Endothelial cell of hepatic sinusoid (primary cell): ENCODE data around the gene ANKRD55.

ENCODE experiments used
- in situ Hi-C: cut with HindIII; loops from 2 replicates; pipeline ENCODE4 v1.10.0; 2017; ENCODE audit warnings: low sequenced_read_pairs

The ANKRD55 gene

DNA sequence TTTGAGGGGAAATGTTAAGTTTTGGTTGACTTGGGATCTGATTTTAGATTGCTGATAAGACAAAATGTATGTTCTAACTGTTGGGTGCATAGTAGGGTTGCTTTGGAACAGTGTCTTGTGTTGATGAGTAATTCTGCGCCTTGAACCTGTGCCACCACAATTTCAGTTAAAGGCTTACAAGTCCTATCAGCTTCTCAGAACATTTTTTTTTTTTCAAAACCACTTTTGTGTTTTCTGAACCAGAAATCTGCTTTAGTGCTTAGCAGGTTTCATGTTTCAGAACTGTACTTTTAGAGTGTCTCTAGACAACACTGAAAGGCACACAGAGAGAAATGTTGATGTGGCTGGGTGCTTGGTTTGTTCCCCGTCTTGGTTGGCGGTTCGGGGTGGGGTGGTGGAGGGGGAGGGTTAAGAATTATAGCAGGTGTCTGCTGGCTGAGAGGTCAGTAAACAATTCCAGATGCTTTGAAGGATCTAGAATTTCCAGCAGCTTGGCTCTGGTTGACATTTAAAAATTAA is 84.6 kb downstream of the ANKRD55 start:
- in situ Hi-C loops: no loop called here

DNA sequence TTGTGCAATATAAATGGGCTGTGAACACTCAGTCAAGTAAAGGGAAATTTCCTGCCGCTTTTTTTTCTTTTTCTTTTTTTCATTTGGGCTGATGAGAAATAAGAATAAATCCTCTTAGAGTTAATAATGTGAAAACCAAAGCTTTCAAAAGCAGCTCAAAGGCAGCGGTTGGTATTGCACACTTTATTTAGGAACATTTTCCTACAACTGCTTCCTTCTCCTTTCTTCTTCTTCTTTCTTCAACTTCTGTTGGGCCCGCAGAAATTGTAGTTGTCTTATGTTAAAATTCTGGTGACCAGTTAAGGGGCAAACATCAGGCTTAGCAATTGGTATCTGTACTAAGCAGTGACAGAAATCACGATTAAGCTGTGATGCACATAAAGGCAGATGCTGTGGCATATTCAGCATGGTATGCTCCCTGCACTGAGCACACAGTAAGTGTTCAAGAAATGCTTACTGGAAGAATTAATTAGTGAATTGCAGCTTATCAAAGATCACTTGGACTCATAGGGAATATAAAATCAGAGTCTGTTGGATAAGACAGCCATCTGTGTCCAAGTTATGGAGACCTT is 85.4 kb downstream of the ANKRD55 start:
- in situ Hi-C loops: no loop called here

DNA sequence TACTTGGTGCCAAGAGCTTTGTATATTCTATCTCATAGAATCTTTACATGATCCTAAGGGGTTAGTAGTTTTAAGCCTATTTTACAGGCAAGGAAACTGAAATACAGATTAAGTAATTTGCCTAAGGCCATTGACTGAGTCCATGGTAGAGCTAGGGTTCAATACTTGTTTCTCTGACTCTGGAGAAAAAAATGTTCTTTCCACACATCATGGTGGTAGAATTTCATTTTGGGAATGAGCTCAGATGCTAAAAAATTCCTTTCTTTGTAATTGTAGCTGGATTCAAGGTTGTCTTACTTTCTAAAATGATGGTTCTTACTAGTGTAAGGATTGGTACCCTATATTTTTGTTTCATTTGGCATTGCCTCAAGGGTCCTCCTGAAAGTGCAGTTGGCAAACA is 86.0 kb downstream of the ANKRD55 start:
- in situ Hi-C loops: no loop called here

DNA sequence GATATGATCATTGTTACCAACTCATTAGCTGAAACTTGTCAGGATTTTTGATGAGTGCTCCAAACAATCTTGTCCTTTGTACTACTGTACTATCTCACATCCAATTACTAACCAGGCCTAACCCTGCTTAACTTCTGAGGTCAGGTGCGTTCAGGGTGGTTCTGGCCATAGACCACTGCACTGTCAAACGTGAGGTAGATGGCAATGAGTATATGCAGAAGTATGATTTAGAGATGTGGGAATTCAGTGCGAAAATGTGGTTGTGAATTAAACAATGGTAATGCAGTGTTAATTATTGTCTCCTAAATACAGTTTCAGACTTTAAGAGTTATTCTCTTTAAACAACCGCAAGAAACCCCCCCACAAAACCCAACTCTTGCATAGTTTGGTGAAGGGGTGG is 86.5 kb downstream of the ANKRD55 start:
- in situ Hi-C loops: no loop called here

DNA sequence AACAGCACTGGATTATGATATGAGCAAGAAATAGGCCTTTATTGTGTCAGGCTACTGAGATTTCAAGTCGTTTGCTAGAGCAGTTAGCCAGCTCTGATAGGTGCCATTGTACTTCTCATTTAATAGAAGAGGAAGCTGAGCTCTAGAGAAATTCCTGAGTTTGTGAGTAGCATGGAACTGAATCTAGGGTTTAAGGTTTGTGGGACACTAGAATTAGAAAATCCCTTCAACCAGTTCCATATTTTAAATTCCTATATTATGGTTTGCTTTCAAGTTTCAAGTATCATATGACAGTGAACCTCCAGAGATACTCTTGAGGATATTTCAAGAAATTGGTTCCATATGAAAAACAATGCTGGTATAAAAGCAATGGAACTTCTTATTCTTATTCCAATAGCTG is 87.6 kb downstream of the ANKRD55 start:
- in situ Hi-C loops: no loop called here

DNA sequence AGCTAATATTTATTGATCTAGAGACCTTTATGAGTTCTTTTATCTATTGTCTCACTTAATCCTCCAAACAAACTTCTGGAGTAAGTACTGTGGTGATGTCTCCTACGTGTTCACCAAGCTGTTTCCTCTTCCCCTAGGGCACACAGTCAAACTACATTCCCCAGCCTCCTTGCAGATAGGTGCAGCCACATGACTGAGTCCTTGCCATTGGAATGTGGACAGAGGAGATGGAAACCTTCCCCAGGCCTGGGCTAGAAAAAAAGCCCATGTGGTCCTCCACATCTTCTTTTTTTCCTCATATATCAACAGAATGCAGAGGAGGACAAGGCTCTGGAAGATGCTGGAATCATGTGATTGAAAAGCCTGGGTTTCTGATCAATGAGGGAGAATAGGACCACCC is 88.0 kb downstream of the ANKRD55 start:
- in situ Hi-C loops: no loop called here

DNA sequence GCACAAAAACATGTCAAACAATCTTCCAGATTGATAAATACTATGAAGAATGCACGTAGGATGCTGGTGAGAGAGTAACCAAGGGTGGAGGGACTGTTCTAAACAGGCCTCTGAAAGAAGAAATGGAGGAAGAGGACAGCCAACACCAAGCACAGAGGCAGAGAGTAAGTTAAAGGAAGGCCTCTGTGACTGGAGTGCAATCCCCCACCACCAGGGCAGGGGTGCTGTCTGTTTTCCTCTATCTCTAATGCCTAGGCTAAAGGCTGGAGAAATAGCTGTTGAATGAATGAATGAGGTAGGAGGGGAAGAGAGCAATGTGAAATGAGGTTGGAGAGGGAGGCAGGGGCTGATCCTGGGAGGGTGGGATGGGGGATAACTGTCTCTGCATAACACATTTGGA is 88.9 kb downstream of the ANKRD55 start:
- in situ Hi-C loops: no loop called here

DNA sequence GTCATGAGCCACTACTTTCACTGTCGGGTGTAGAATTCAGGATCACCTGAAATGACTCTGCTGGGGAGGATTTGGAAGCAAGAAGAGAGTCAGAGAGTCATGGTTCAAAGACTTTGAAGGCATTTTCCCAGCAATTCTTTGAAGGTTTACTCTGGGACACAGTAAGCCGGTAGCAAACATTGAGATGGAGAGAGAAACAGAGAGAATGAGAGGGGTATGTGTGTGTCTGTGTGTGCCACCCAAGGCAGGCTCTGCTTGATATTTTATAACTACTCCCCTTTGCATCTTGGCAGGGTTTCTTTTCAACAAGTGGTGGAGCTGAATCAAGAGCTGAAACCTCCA is 89.8 kb downstream of the ANKRD55 start:
- in situ Hi-C loops: no loop called here

DNA sequence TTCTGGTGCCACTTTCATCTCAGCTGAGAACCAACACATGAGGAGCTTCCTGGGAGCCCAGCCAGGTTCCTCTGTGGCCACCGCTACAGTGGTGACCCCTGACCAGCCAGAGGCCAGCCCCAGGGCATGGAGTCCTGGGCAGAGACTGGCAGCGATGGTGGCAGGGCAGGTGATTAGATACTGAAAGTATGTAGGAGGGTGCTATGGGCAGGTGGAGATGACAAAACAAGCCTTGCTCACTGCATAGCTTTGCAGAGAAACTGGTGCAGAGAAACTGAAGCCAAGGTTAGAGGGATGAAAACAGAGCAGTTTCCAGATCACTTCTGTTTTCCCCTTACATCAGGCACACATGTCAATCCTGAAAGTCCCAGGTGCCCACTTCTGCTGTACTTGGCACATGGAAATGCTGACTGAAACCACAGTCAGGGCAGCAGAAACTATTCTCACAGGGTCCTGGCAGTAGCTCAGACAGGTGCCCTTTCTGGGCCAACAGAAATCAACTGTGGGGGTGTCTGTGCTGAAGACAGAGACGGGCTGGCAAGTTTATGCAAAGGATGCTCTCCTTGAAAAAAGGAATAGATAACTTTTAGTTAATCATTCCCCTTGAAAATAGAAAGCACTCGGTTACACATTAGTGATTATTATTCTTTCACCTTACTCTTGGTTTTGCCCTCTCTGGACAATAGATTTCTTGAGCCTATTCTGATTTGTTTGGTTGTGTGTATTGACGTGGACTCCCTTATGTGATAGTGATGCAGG is 90.3 kb downstream of the ANKRD55 start:
- in situ Hi-C loops: no loop called here

DNA sequence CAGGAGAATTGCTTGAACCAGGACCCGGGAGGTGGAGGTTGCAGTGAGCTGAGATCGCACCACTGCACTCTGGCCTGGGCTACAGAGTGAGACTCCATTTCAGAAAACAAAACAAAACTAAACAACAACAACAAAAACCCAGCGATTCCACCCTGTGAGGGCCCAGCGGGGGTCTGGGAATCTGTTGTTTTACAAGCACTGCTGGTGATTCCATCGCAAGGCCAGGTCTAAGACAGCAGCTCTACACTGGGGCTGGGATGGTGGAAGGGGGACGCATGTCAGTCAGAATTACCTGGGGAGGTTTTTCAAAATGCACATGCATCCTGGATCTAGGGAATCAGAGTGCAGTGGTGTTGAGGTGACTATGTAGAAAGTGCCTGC is 90.9 kb downstream of the ANKRD55 start:
- in situ Hi-C loops: no loop called here

DNA sequence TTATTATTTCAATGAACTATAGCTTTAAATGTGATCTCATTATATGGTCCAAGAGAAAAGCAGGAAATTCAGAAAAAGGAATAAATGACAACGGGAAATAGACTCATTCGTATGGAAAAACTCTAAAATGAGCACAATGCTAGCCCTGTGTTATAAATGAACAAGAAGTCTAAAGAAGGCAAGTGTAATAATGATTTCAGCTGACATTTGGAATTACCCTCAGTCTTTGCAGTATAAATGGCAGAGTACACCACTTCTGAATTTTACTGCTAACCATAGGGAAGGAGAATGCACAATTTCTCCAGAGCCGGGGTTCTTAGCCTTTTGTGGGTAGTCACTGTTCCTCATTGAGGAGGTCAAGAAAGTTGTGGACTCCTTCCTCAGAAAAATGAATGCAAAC is 93.1 kb downstream of the ANKRD55 start:
- in situ Hi-C loops: no loop called here

DNA sequence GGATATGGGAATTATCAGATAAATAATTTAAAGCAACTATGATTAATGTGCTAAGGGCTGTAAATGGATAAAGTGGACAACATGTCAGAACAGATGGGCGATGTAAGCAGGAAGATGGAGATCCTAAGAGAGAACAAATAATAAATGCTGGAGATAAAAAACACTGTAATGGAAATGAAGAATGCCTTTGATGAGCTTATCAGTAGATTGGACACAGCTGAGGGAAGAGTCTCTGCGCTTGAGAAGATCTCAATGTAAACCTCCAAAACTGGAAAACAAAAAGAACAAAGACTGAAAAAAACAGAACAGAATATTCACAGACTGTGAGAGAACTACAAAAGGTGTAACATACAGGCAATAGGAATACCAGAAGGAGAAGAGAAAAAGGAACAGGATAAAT is 102.5 kb downstream of the ANKRD55 start:
- in situ Hi-C loops: no loop called here

DNA sequence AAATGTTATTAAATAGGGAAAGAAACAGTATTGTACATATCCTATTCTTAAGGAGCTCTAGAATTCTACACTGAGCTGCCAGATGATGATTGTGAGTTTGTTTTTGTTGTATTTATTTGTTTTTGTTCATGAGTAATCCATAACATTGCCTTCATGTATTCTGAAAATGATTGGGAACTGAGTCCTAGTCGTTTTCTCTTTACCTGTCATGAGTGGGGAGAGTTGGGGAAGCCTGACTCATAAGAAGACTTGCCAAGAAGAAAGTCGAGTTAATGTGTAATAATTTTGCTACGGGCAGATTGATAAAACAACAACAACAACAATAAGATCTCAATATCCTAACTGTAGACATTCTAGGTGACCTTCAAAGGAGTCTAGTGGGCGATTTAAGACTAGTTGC is 103.8 kb downstream of the ANKRD55 start:
- in situ Hi-C loops: no loop called here

DNA sequence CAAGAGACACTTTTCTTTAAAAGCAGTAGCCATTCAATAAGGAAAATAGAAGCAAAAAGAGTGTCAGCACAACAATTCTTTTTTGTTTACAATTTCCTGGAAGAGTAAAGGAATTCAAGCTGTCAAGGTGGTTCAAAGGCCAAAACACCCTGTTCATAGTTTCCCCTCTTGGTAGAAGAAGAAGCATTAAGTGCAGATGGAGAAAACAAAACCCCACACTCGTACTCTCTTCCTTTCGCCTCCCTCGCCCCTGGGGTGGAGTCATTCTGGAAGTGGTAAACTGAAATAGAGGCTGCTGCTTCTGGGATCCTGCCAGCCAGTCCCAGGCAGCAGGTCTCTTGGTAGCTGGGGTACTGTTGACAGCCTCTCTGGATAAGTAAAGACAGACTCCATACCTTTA is 105.0 kb downstream of the ANKRD55 start:
- in situ Hi-C loops: no loop called here

DNA sequence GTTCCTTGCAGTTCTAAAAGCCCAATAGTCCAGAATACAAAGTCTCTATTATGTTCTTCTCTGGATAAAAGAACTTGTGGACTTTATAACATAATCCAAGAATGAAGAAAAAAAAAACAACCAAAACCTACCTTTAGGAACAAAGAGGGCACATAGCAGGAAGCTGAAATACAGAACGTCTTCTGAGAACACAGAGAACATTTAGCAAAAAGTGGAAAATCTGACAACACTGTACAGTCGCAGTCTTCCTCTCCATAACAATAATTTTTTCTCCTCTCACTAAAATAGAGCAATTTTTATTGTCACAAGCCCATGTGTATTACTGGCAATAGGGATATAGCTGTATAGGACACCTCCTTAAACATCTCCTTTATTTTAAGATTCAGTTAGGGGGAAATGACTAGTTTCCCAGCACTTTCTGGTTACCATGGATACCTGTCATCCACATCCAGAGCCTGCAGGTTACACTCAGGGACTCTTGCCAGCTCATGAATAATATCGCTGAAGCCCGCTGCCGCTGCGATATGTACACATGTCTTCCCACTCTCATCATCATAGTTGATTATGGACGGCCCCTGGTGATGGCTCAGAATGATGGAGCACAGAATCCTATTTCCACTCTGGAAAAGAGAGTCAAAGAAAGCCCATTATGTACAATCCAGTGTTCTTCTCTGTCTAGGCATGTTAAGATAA is 106.5 kb downstream of the ANKRD55 start:
- in situ Hi-C loops: no loop called here

DNA sequence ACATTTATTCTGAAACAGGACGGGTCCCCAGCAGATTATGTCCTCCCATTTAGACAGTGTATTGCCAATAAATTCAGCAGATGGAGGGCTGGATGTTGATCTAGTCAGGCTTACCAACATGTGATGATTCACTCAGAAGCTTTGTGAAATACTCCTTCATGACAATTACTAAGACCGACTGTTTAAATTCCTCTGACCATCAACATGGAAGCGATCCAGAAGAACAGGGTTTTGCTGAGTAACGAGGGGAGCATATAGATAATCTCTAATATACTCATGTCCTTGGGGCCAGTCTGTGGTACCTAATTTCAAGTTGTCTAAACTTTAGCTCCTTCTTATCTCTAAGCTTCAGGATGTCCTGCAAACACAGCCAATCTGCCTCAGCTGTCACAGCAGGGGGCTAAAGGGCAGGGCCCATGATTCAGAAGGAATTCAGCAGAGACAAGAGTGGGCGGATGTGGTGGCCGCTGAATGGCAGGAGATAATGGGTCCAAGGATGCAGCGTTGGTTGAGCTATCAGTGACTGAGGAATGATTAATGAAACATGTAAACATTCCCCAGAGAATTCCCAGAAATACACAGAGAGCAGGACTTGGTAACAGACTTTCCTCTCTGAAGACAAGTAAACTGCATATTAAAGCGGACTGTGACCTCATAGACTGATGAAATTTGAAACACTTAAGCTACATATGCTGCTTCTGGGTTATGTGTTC is 109.4 kb downstream of the ANKRD55 start:
- in situ Hi-C loops: loop anchor here (5.0 kb wide), 1 partner anchor 49 kb away; no protein-coding TSS in a partner anchor

DNA sequence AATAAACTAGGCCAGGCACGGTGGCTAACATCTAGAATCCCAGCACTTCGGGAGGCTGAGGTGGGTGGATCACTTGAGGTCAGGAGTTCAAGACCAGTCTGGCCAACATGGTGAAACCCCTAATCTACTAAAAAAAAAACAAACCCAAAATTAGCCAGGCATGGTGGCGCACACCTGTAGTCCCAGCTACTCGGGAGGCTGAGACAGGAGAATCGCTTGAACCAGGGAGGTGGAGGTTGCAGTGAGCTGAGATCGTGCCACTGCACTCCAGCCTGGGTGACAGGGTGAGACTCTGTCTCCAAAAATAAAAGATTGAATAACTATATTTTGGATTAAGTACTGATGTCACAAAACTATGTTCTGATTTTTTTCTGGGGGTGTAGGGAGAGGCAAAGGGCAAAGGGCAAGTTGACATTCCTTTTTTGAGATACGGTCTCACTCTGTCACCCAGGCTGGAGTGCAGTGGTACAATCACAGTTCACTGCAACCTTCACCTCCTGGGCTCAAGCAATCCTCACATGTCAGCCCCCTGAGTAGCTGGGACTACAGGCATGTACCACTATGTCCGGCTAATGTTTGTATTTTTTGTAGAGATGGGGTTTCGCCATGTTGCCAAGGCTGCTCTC is 110.7 kb downstream of the ANKRD55 start:
- in situ Hi-C loops: loop anchor here (5.0 kb wide), 1 partner anchor 50 kb away; no protein-coding TSS in a partner anchor

DNA sequence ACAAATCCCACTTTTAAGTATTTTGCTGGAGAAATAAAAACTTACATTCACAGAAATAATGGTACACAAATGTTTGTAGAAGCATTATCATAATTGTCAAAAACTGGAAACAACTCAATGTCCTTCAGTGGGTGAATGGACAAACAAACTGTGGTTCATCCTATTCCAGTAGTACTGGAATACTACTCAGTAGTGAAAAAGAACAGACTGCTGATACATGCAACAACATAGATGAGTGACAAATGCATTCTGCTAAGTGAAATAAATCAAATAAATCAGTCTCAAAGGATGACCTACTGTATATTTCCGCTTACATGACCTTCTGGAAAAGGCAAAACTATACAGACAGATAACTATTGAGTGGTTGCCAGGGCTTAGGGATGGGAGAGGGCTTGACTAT is 114.1 kb downstream of the ANKRD55 start:
- in situ Hi-C loops: no loop called here

DNA sequence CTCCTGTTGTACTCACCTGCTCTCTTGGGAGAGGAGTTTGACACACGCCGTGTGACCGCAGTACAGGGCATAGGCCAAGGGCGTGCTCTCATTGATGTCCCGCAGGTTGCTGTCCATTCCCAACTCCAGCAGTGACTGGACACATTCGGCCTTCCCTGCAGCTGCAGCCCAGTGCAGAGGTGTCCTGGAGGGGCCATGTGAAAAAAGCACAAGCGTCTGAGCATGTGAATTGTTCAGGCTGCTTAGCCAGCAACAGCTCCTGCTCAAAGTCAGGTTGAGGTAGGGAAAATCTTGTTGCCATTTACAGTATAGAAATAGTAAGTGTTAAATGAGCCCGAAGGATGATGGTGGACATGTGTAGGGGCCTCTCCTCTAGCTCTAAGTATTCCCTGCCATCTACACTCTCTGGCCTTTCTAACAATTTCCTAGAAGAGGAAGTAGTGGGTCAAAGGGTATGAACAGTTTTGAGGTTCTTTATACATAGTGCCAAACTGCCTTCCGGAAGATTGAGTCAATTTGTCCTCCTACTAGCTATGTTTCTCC is 116.5 kb downstream of the ANKRD55 start:
- in situ Hi-C loops: no loop called here

DNA sequence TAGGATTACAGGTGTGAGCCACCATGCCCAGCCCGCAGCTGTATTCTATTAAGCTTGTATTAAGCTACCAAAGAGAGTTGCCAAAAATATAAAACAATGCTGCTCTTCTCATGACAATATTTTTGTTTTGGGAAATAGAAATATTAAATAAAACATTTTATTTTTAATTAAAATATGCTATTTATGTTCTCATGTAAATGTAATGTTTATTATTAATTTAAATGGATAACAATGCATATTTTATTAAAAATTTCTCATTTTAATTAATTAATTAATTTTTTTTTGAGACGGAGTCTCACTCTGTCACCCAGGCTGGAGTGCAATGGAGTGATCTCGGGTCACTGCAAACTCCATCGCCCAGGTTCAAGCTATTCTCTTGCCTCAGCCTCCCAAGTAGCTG is 117.5 kb downstream of the ANKRD55 start:
- in situ Hi-C loops: no loop called here
